ENCODE measurements around the gene ATXN1. TPM values are rescaled to one million over a fixed set of nuclear protein-coding genes. Genes with fewer than 3 reads are reported as not detected.

ATXN1 gene
- polyA plus RNA-seq, 2 of the 4 experiments (the other 2 are of a cell fraction) = 2.9 to 8.3 TPM

DNA sequence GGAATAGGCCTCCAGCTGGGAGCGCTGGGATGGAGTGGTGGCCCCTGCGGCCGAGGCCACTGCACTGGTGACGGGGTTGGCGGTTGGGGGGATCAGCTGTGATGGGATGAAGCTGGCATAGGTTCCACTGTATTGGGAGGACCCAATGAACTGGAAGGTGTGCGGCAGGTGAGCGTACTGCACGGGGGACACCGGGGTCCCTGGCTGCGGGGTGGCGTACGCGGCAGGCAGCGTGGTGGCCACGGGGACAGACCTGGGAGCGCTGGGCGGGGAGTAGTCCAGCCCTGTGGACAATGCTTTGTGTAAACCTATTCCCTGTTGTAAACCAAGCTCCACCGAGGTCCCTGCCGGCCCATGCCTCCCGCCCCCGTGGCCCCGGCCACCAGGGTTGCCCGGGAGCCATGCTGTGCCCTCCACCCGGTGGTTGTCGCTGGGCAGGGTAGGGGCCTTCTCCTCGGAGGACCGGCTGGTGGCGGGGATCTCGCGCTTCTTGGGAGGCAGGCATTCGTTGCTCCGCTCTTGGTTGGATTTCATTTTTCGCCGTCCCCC lies 433.4 kb downstream of the ATXN1 start:
- TF ChIP-seq PHF8 (IDR thresholded peaks at IDR 0.05; ENCODE audit: borderline replicate concordance, low read depth) (no peak), KDM5A (IDR thresholded peaks at IDR 0.05) (no peak), SMC3 (IDR thresholded peaks at IDR 0.05) (no peak), ZNF302 (CRISPR knock-in tag; IDR thresholded peaks at IDR 0.05) (no peak), NFE2L2 (conservative IDR thresholded peaks at IDR 0.05; ENCODE audit: low read length) (no peak)
- TF ChIP-seq, protein P1, sequence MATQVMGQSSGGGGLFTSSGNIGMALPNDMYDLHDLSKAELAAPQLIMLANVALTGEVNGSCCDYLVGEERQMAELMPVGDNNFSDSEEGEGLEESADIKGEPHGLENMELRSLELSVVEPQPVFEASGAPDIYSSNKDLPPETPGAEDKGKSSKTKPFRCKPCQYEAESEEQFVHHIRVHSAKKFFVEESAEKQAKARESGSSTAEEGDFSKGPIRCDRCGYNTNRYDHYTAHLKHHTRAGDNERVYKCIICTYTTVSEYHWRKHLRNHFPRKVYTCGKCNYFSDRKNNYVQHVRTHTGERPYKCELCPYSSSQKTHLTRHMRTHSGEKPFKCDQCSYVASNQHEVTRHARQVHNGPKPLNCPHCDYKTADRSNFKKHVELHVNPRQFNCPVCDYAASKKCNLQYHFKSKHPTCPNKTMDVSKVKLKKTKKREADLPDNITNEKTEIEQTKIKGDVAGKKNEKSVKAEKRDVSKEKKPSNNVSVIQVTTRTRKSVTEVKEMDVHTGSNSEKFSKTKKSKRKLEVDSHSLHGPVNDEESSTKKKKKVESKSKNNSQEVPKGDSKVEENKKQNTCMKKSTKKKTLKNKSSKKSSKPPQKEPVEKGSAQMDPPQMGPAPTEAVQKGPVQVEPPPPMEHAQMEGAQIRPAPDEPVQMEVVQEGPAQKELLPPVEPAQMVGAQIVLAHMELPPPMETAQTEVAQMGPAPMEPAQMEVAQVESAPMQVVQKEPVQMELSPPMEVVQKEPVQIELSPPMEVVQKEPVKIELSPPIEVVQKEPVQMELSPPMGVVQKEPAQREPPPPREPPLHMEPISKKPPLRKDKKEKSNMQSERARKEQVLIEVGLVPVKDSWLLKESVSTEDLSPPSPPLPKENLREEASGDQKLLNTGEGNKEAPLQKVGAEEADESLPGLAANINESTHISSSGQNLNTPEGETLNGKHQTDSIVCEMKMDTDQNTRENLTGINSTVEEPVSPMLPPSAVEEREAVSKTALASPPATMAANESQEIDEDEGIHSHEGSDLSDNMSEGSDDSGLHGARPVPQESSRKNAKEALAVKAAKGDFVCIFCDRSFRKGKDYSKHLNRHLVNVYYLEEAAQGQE (IDR thresholded peaks at IDR 0.05) = no peak
- 96% methylated on average over 12 of the region's 34 CpGs for WGBS (ENCODE audit: missing lambda C conversion rate)
- no peak for DNase-seq (ENCODE audit: low read depth in 1 of 2, low spot score in 1 of 2)
- Histone ChIP-seq H3K4me3 (no peak overlapping the region), H3K9me3 (no peaks in the 10 kb centered on the region), H3K4me1 (peaks cover 9% of the 10 kb centered on the region; the same call in 2 of the 3 replicates), H3K27ac (no peak overlapping the region), H3K4me2 (no peak overlapping the region)
- POLR2A ChIA-PET = no interaction called here
- ATAC-seq = no peak
- FAIRE-seq = no peak
- CTCF ChIA-PET = interaction anchor here (0.6 to 1.6 kb wide), 4 partner anchors 11 to 638 kb away, joined by 3 to 4 read pairs (median 4); no protein-coding TSS in a partner anchor

- 92% methylated on average over 21 of the region's 43 CpGs for WGBS (ENCODE audit: missing lambda C conversion rate)
- FAIRE-seq (no peak), DNase-seq (ENCODE audit: low read depth in 1 of 2, low spot score in 1 of 2) (no peak), ATAC-seq (no peak)
- no peak overlapping the region for H3K4me3 ChIP-seq
- H3K27ac ChIP-seq = no peak overlapping the region
- POLR2A ChIA-PET = no interaction called here
- TF ChIP-seq, protein P2, sequence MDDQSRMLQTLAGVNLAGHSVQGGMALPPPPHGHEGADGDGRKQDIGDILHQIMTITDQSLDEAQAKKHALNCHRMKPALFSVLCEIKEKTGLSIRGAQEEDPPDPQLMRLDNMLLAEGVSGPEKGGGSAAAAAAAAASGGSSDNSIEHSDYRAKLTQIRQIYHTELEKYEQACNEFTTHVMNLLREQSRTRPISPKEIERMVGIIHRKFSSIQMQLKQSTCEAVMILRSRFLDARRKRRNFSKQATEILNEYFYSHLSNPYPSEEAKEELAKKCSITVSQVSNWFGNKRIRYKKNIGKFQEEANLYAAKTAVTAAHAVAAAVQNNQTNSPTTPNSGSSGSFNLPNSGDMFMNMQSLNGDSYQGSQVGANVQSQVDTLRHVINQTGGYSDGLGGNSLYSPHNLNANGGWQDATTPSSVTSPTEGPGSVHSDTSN (IDR thresholded peaks at IDR 0.05) = no peak
- TF ChIP-seq FOSL2 (IDR thresholded peaks at IDR 0.05) (no peak), FOSL2 (CRISPR knock-in tag; IDR thresholded peaks at IDR 0.05) (no peak), KDM1A (IDR thresholded peaks at IDR 0.05; ENCODE audit: low read depth) (no peak), ZFP36 (IDR thresholded peaks at IDR 0.05; ENCODE audit: borderline replicate concordance, partially characterized antibody) (no peak), GATA3 (IDR thresholded peaks at IDR 0.05; ENCODE audit: borderline replicate concordance) (no peak), POLR2A (IDR thresholded peaks at IDR 0.05; ENCODE audit: low read length) (no peak), BCL3 (IDR thresholded peaks at IDR 0.05) (no peak), CTCF (IDR thresholded peaks at IDR 0.05) (no peak), EP300 (IDR thresholded peaks at IDR 0.05) (no peak)
- TF ChIP-seq, protein P3, sequence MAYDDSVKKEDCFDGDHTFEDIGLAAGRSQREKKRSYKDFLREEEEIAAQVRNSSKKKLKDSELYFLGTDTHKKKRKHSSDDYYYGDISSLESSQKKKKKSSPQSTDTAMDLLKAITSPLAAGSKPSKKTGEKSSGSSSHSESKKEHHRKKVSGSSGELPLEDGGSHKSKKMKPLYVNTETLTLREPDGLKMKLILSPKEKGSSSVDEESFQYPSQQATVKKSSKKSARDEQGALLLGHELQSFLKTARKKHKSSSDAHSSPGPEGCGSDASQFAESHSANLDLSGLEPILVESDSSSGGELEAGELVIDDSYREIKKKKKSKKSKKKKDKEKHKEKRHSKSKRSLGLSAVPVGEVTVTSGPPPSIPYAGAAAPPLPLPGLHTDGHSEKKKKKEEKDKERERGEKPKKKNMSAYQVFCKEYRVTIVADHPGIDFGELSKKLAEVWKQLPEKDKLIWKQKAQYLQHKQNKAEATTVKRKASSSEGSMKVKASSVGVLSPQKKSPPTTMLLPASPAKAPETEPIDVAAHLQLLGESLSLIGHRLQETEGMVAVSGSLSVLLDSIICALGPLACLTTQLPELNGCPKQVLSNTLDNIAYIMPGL (CRISPR knock-in tag; IDR thresholded peaks at IDR 0.05; ENCODE audit: borderline replicate concordance) = no peak
- H3K4me2 ChIP-seq = no peak overlapping the region
- H3K9me3 ChIP-seq = no peaks in the 10 kb centered on the region
- CTCF ChIA-PET = interaction anchor here (1.1 to 1.6 kb wide), 2 partner anchors 13 to 41 kb away, joined by 4 read pairs; no protein-coding TSS in a partner anchor
- H3K4me1 ChIP-seq = peaks cover 3% of the 10 kb centered on the region; the same call in 1 of the 3 replicates
These were observed 434.1 kb downstream of the ATXN1 start for GRCh38 chr6:16326971-16327776.
